ENCODE results near the gene CUBN. TPM values are rescaled to one million over a fixed set of nuclear protein-coding genes. Genes with fewer than 3 reads are reported as not detected.

CUBN gene
- total and polyA plus RNA-seq, 2 experiments from 2014 or later = 0.41 to 0.65 TPM

- Histone ChIP-seq H3K4me2 (ENCODE audit: unreplicated experiment) (no peak overlapping the region), H3K4me1 (ENCODE audit: insufficient read depth) (0 out of 2 replicates have a peak, but pooled peaks cover 6% of the 10 kb centered on the region), H3K9me3 (ENCODE audit: low read depth) (no peaks in the 10 kb centered on the region), H3K9me2 (ENCODE audit: insufficient read depth) (no peaks in the 10 kb centered on the region), H3K9ac (no peak overlapping the region), H3F3A (ENCODE audit: insufficient read depth) (no peaks in the 10 kb centered on the region), H3K27me3 (replicated peaks; ENCODE audit: insufficient read depth) (no peaks in the 10 kb centered on the region), H3K36me3 (ENCODE audit: low read depth) (no peaks in the 10 kb centered on the region), H4K20me1 (ENCODE audit: insufficient read depth) (peaks cover 15% of the 10 kb centered on the region; the same call in 1 of the 2 replicates), H3K27ac (no peak overlapping the region), H3K4me3 (no peak overlapping the region), H2AFZ (no peak overlapping the region), H3K79me2 (ENCODE audit: insufficient read depth) (peaks cover 100% of the 10 kb centered on the region)
- 98% methylated on average over 5 of the region's 5 CpGs for WGBS, 2 experiments (ENCODE audit: low coverage in 1 of 2, low lambda C conversion rate in 2 of 2, missing lambda C conversion rate in 2 of 2)
- TF ChIP-seq EZH2phosphoT487 (IDR thresholded peaks at IDR 0.05; ENCODE audit: insufficient read depth, low read depth) = no peak
- TF ChIP-seq EZH2 (IDR thresholded peaks at IDR 0.05; ENCODE audit: insufficient read depth, poor library complexity, severe bottlenecking) = no peak
- in situ Hi-C loops (cut with MboI) = loop anchor here (25.0 kb wide), 1 partner anchor 911 kb away; no protein-coding TSS in a partner anchor
- DNase-seq = no peak
Observed at GRCh38 chr10:16798571-16798970, 331.0 kb downstream of the CUBN start.

GRCh38 chr10:16795410-16796073, 334.1 kb downstream of the CUBN start:
- Histone ChIP-seq H3K9ac (no peak overlapping the region), H3K27me3 (replicated peaks; ENCODE audit: insufficient read depth) (no peaks in the 10 kb centered on the region), H3K4me3 (no peak overlapping the region), H3K4me1 (ENCODE audit: insufficient read depth) (0 out of 2 replicates have a peak, but pooled peaks cover 6% of the 10 kb centered on the region), H3K36me3 (ENCODE audit: low read depth) (no peaks in the 10 kb centered on the region), H2AFZ (no peak overlapping the region), H3K9me2 (ENCODE audit: insufficient read depth) (no peaks in the 10 kb centered on the region), H3K27ac (no peak overlapping the region), H3K79me2 (ENCODE audit: insufficient read depth) (peaks cover 100% of the 10 kb centered on the region), H4K20me1 (ENCODE audit: insufficient read depth) (peaks cover 5% of the 10 kb centered on the region; the same call in 1 of the 2 replicates), H3K4me2 (ENCODE audit: unreplicated experiment) (no peak overlapping the region), H3K9me3 (ENCODE audit: low read depth) (no peaks in the 10 kb centered on the region), H3F3A (ENCODE audit: insufficient read depth) (no peaks in the 10 kb centered on the region)
- TF ChIP-seq EZH2phosphoT487 (IDR thresholded peaks at IDR 0.05; ENCODE audit: insufficient read depth, low read depth) (no peak), EZH2 (IDR thresholded peaks at IDR 0.05; ENCODE audit: insufficient read depth, poor library complexity, severe bottlenecking) (no peak)
- no peak for DNase-seq
- in situ Hi-C loops (cut with MboI) = loop anchor here (25.0 kb wide), 1 partner anchor 908 kb away; no protein-coding TSS in a partner anchor
- 89 to 93% methylated on average over 9 of the region's 9 CpGs for WGBS, 2 experiments (ENCODE audit: low coverage in 1 of 2, low lambda C conversion rate in 2 of 2, missing lambda C conversion rate in 2 of 2)

- TF ChIP-seq EZH2 (IDR thresholded peaks at IDR 0.05; ENCODE audit: insufficient read depth, poor library complexity, severe bottlenecking) (no peak), EZH2phosphoT487 (IDR thresholded peaks at IDR 0.05; ENCODE audit: insufficient read depth, low read depth) (no peak)
- 95 to 100% methylated on average over 1 of the region's 1 CpG for WGBS, 2 experiments (ENCODE audit: low coverage in 1 of 2, low lambda C conversion rate in 2 of 2, missing lambda C conversion rate in 2 of 2)
- H3K79me2 ChIP-seq (ENCODE audit: insufficient read depth) = peaks cover 100% of the 10 kb centered on the region
Observed at GRCh38 chr10:16794005-16794404, 335.6 kb downstream of the CUBN start.

GRCh38 chr10:16792675-16793074, 336.9 kb downstream of the CUBN start:
- peaks cover 100% of the 10 kb centered on the region for H3K79me2 ChIP-seq (ENCODE audit: insufficient read depth)
- DNase-seq = no peak
- TF ChIP-seq EZH2phosphoT487 (IDR thresholded peaks at IDR 0.05; ENCODE audit: insufficient read depth, low read depth) (no peak), EZH2 (IDR thresholded peaks at IDR 0.05; ENCODE audit: insufficient read depth, poor library complexity, severe bottlenecking) (no peak)
- no peak overlapping the region for H3K9ac ChIP-seq
- WGBS, 2 experiments (ENCODE audit: low coverage in 1 of 2, low lambda C conversion rate in 2 of 2, missing lambda C conversion rate in 2 of 2) = 93 to 95% methylated on average over 8 of the region's 8 CpGs
- no peaks in the 10 kb centered on the region for H3K36me3 ChIP-seq (ENCODE audit: low read depth)
- H3K4me2 ChIP-seq (ENCODE audit: unreplicated experiment) = no peak overlapping the region
- no peaks in the 10 kb centered on the region for H3K4me1 ChIP-seq (ENCODE audit: insufficient read depth)
- no peak overlapping the region for H3K4me3 ChIP-seq
- H3K9me3 ChIP-seq (ENCODE audit: low read depth) = no peaks in the 10 kb centered on the region
- no peak overlapping the region for H2AFZ ChIP-seq
- in situ Hi-C loops (cut with MboI) = loop anchor here (25.0 kb wide), 1 partner anchor 905 kb away; no protein-coding TSS in a partner anchor
- no peaks in the 10 kb centered on the region for H3K27me3 ChIP-seq (replicated peaks; ENCODE audit: insufficient read depth)
- no peaks in the 10 kb centered on the region for H3F3A ChIP-seq (ENCODE audit: insufficient read depth)
- H3K9me2 ChIP-seq (ENCODE audit: insufficient read depth) = no peaks in the 10 kb centered on the region
- no peak overlapping the region for H3K27ac ChIP-seq
- H4K20me1 ChIP-seq (ENCODE audit: insufficient read depth) = peaks cover 2% of the 10 kb centered on the region; the same call in 1 of the 2 replicates

More at GRCh38 chr10:16794005-16794404, 335.6 kb downstream of the CUBN start:
- DNase-seq = no peak
- no peaks in the 10 kb centered on the region for H3K9me2 ChIP-seq (ENCODE audit: insufficient read depth)
- H3K27me3 ChIP-seq (replicated peaks; ENCODE audit: insufficient read depth) = no peaks in the 10 kb centered on the region
- no peak overlapping the region for H3K4me2 ChIP-seq (ENCODE audit: unreplicated experiment)
- H4K20me1 ChIP-seq (ENCODE audit: insufficient read depth) = peaks cover 2% of the 10 kb centered on the region; the same call in 1 of the 2 replicates
- no peaks in the 10 kb centered on the region for H3K4me1 ChIP-seq (ENCODE audit: insufficient read depth)
- H3K9me3 ChIP-seq (ENCODE audit: low read depth) = no peaks in the 10 kb centered on the region
- no peak overlapping the region for H3K27ac ChIP-seq
- H3K9ac ChIP-seq = no peak overlapping the region
- in situ Hi-C loops (cut with MboI) = loop anchor here (25.0 kb wide), 1 partner anchor 907 kb away; no protein-coding TSS in a partner anchor
- no peak overlapping the region for H2AFZ ChIP-seq
- no peak overlapping the region for H3K4me3 ChIP-seq
- H3K36me3 ChIP-seq (ENCODE audit: low read depth) = no peaks in the 10 kb centered on the region
- no peaks in the 10 kb centered on the region for H3F3A ChIP-seq (ENCODE audit: insufficient read depth)
